GM23338 (cell line): Measurements from ENCODE around the gene FREM3. TPM values are rescaled to one million over a fixed set of nuclear protein-coding genes. Genes with fewer than 3 reads are reported as not detected.

Experiments used
- ATAC-seq: fragments of 200-7000 bp; cut with Tn5 transposase; 3 replicates; pipeline ENCODE4 v1.9.1; 2020
- DNase-seq: peaks from one replicate; pipeline ENCODE4 v3.0.0-alpha.2; 2015; ENCODE audit warnings: low spot score
- H2AFZ ChIP-seq: fragments of 200-600 bp; sonication (generic); 2 replicates; pipeline ENCODE4 v1.8.0; 2016; ENCODE audit warnings: antibody characterized with exemption, mild to moderate bottlenecking, moderate library complexity
- H3F3A ChIP-seq: fragments of 200-600 bp; sonication (generic); replicated peaks from 2 replicates; pipeline ENCODE4 v1.8.0; 2017; ENCODE audit warnings: antibody characterized with exemption, mixed run types, low read depth
- H3K27ac ChIP-seq: fragments of 200-600 bp; sonication (generic); 2 replicates; pipeline ENCODE4 v1.6.1; 2016; ENCODE audit warnings: low read depth
- H3K27me3 ChIP-seq: fragments of 200-600 bp; sonication (generic); 2 replicates; pipeline ENCODE4 v1.8.0; 2016; ENCODE audit warnings: mild to moderate bottlenecking, mixed run types, moderate library complexity; ENCODE audit not compliant: insufficient read depth
- H3K36me3 ChIP-seq: fragments of 200-600 bp; sonication (generic); 2 replicates; pipeline ENCODE4 v1.8.0; 2016; ENCODE audit warnings: mild to moderate bottlenecking; ENCODE audit not compliant: insufficient read depth
- H3K4me1 ChIP-seq: fragments of 200-600 bp; sonication (generic); 2 replicates; pipeline ENCODE4 v1.8.0; 2016; ENCODE audit warnings: mild to moderate bottlenecking, moderate library complexity; ENCODE audit not compliant: insufficient read depth
- H3K4me2 ChIP-seq: fragments of 200-600 bp; sonication (generic); 2 replicates; pipeline ENCODE4 v1.7.1; 2017; ENCODE audit warnings: mixed run types
- H3K4me3 ChIP-seq: fragments of 200-600 bp; sonication (generic); 2 replicates; pipeline ENCODE4 v1.6.1; 2016; ENCODE audit warnings: mixed run types
- H3K79me2 ChIP-seq: fragments of 200-600 bp; sonication (generic); replicated peaks from 2 replicates; pipeline ENCODE4 v1.8.0; 2017; ENCODE audit warnings: mild to moderate bottlenecking; ENCODE audit not compliant: insufficient read depth
- H3K9me2 ChIP-seq: fragments of 200-600 bp; sonication (generic); 2 replicates; pipeline ENCODE4 v1.8.0; 2017; ENCODE audit not compliant: insufficient read depth
- H4K20me1 ChIP-seq: fragments of 200-600 bp; sonication (generic); replicated peaks from 2 replicates; pipeline ENCODE4 v1.8.0; 2017; ENCODE audit warnings: mild to moderate bottlenecking; ENCODE audit not compliant: insufficient read depth
- H3K27ac Mint-ChIP-seq: 2 replicates; pipeline ENCODE4 v1.8.0; 2020; ENCODE audit warnings: inconsistent platforms, mild to moderate bottlenecking, moderate library complexity, mixed read lengths
- H3K27me3 Mint-ChIP-seq: 3 replicates; pipeline ENCODE4 v1.8.0; 2022; ENCODE audit warnings: low read depth, mild to moderate bottlenecking, moderate library complexity, mixed read lengths, inconsistent platforms; ENCODE audit not compliant: insufficient read depth, poor library complexity
- H3K36me3 Mint-ChIP-seq: 3 replicates; pipeline ENCODE4 v1.8.0; 2021; ENCODE audit warnings: low read depth, mild to moderate bottlenecking, inconsistent platforms, moderate library complexity, mixed read lengths
- H3K4me1 Mint-ChIP-seq: 3 replicates; pipeline ENCODE4 v1.8.0; 2020; ENCODE audit warnings: mild to moderate bottlenecking, inconsistent platforms, mixed read lengths
- H3K4me3 Mint-ChIP-seq: 3 replicates; pipeline ENCODE4 v1.8.0; 2021; ENCODE audit warnings: moderate library complexity, mild to moderate bottlenecking, inconsistent platforms, mixed read lengths
- H3K9me3 Mint-ChIP-seq: 3 replicates; pipeline ENCODE4 v1.8.0; 2020; ENCODE audit warnings: moderate library complexity, mild to moderate bottlenecking, inconsistent platforms, mixed read lengths
- CREB1 ChIP-seq: fragments of 250-450 bp; sonication (Bioruptor Pico); IDR thresholded peaks from 2 replicates; pipeline ENCODE4 v1.5.0; 2020; ENCODE audit warnings: low read depth, mild to moderate bottlenecking, moderate library complexity
- EZH2phosphoT487 ChIP-seq: fragments of 200-600 bp; sonication (generic); IDR thresholded peaks from one replicate; pipeline ENCODE4 v1.8.1; 2018; ENCODE audit warnings: antibody characterized with exemption; ENCODE audit not compliant: unreplicated experiment
- JUNB ChIP-seq: IDR thresholded peaks from one replicate; pipeline ENCODE4 v1.6.1; 2016; ENCODE audit warnings: antibody characterized with exemption; ENCODE audit not compliant: unreplicated experiment
- ZNF114 ChIP-seq: fragments of 250-450 bp; sonication (Bioruptor Pico); IDR thresholded peaks from 2 replicates; pipeline ENCODE4 v1.5.0; 2020; ENCODE audit warnings: mild to moderate bottlenecking, moderate library complexity
- ZNF462 ChIP-seq: fragments of 250-450 bp; sonication (Bioruptor Pico); IDR thresholded peaks from 2 replicates; pipeline ENCODE4 v1.5.0; 2020; ENCODE audit warnings: mild to moderate bottlenecking, moderate library complexity
- polyA plus RNA-seq: library from polyadenylated mRNA; unstranded; fragments of >200 nt; fragmentation: Nextera tagmentation; extraction: Ambion mirVana; gene quantifications from 2 replicates; pipeline ENCODE4 v1.2.1, GENCODE V29; 2016
- total RNA-seq: library from RNA; depleted of rRNA; stranded (reverse); fragments of >200 nt; shearing (Covaris generic); gene quantifications from 2 replicates; pipeline ENCODE4 v1.2.3, GENCODE V29; 2014
- TF ChIP-seq, protein P1 (sequence below): IDR thresholded peaks from one replicate; pipeline ENCODE4 v1.6.1; 2018; ENCODE audit warnings: antibody characterized with exemption; ENCODE audit not compliant: unreplicated experiment

Gene FREM3
- total and polyA plus RNA-seq, 2 experiments from 2014 or later = 0.03 to 0.07 TPM

GRCh38 chr4:143642611-143643010 lies 57.9 kb downstream of the FREM3 start (continued):
- no peak for TF ChIP-seq ZNF462
- no peak for TF ChIP-seq EZH2phosphoT487
- no peak for TF ChIP-seq CREB1 (CRISPR knock-in tag)

DNA sequence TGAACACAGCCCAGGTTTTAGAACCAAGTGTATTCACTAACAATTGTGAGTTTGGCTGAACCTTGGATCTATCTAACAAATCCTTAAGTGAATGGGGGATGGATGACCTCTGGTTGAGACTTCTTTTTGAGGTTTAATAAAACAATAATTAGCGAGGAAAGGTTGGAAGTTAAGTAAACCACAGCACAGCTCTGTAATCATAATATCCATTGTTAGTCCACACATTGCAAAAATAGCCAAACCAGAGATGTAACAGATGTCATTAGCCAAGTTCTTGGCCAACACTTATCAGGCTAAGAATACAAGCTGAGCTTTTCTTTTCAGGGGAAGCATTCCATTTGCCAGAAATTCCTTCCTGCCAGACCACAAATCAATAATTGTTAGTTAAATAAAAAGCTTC lies 59.1 kb downstream of the FREM3 start:
- Histone ChIP-seq H3F3A (no peaks in the 10 kb centered on the region), H3K9me2 (no peaks in the 10 kb centered on the region), H3K4me2 (no peak overlapping the region), H3K4me1 (no peaks in the 10 kb centered on the region), H3K27me3 (no peaks in the 10 kb centered on the region), H2AFZ (no peak overlapping the region), H3K27ac (no peak overlapping the region), H3K79me2 (no peaks in the 10 kb centered on the region), H3K4me3 (no peak overlapping the region), H4K20me1 (no peaks in the 10 kb centered on the region; the same call in 1 of the 2 replicates), H3K36me3 (no peaks in the 10 kb centered on the region)
- no peaks in the 10 kb centered on the region for H3K4me1 Mint-ChIP-seq
- H3K9me3 Mint-ChIP-seq = no peaks in the 10 kb centered on the region
- no peak overlapping the region for H3K27ac Mint-ChIP-seq
- ATAC-seq (no peak), DNase-seq (no peak)
- H3K27me3 Mint-ChIP-seq = no peaks in the 10 kb centered on the region
- peaks cover under 1% of the 10 kb centered on the region; the same call in 1 of the 3 replicates for H3K36me3 Mint-ChIP-seq
- H3K4me3 Mint-ChIP-seq = no peak overlapping the region
- TF ChIP-seq ZNF462 (no peak), JUNB (no peak), ZNF114 (CRISPR knock-in tag) (no peak)
- TF ChIP-seq, protein P1, sequence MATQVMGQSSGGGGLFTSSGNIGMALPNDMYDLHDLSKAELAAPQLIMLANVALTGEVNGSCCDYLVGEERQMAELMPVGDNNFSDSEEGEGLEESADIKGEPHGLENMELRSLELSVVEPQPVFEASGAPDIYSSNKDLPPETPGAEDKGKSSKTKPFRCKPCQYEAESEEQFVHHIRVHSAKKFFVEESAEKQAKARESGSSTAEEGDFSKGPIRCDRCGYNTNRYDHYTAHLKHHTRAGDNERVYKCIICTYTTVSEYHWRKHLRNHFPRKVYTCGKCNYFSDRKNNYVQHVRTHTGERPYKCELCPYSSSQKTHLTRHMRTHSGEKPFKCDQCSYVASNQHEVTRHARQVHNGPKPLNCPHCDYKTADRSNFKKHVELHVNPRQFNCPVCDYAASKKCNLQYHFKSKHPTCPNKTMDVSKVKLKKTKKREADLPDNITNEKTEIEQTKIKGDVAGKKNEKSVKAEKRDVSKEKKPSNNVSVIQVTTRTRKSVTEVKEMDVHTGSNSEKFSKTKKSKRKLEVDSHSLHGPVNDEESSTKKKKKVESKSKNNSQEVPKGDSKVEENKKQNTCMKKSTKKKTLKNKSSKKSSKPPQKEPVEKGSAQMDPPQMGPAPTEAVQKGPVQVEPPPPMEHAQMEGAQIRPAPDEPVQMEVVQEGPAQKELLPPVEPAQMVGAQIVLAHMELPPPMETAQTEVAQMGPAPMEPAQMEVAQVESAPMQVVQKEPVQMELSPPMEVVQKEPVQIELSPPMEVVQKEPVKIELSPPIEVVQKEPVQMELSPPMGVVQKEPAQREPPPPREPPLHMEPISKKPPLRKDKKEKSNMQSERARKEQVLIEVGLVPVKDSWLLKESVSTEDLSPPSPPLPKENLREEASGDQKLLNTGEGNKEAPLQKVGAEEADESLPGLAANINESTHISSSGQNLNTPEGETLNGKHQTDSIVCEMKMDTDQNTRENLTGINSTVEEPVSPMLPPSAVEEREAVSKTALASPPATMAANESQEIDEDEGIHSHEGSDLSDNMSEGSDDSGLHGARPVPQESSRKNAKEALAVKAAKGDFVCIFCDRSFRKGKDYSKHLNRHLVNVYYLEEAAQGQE = no peak
